Stomach (tissue), 9 donors: ENCODE measurements around the gene FBXW7. TPM values are rescaled to one million over a fixed set of nuclear protein-coding genes. Genes with fewer than 3 reads are reported as not detected.

Source experiments
- DNase-seq, 2 donors: peaks; one replicate each; pipeline versions ENCODE4 v3.0.0 to v3.0.0-alpha.2; 2013 to 2019
- H3K27ac ChIP-seq, 5 donors: fragments of 200-600 bp in 4 of 5; sonication (generic) in 4 of 5; one replicate each; pipeline ENCODE4 v1.5.1; 2013 to 2019; ENCODE audit warnings: mild to moderate bottlenecking in 1 of 5, moderate library complexity in 1 of 5
- H3K27me3 ChIP-seq, 3 donors: fragments of 200-600 bp; sonication (generic); one replicate each; pipeline ENCODE4 v1.5.1; 2017 to 2019; ENCODE audit warnings: mixed run types in 1 of 3
- H3K36me3 ChIP-seq, 4 donors: fragments of 200-600 bp; sonication (generic); 1 replicate in 3 of 4; 2 replicates in 1 of 4; pipeline ENCODE4 v1.5.1; 2016 to 2019
- H3K4me1 ChIP-seq, 4 donors: fragments of 200-600 bp; sonication (generic); one replicate each; pipeline ENCODE4 v1.5.1; 2016 to 2019
- H3K4me3 ChIP-seq, 4 donors: fragments of 200-600 bp; sonication (generic) in 3 of 4; one replicate each; pipeline ENCODE4 v1.5.1; 2016 to 2019; ENCODE audit warnings: mild to moderate bottlenecking in 1 of 4
- H3K9me3 ChIP-seq, 4 donors: fragments of 200-600 bp; sonication (generic); one replicate each; pipeline ENCODE4 v1.5.1; 2016 to 2019
- CTCF ChIP-seq, 7 experiments: fragments of 450-650 bp in 4 of 7; fragments of 200-600 bp in 3 of 7; sonication (generic) in 3 of 7; IDR thresholded peaks; one replicate each; pipeline ENCODE4 v1.5.1; 2016 to 2019; ENCODE audit warnings: antibody characterized with exemption in 7 of 7, control low read depth in 2 of 7, mild to moderate bottlenecking in 1 of 7
- EP300 ChIP-seq: sonication (generic); formaldehyde crosslinking; IDR thresholded peaks from one replicate; pipeline ENCODE4 v1.6.1; 2017; ENCODE audit warnings: antibody characterized with exemption
- POLR2A ChIP-seq, 4 donors: fragments of 450-650 bp; IDR thresholded peaks; one replicate each; pipeline ENCODE4 v1.6.1; 2016; ENCODE audit warnings: antibody characterized with exemption in 4 of 4, control low read depth in 2 of 4, mild to moderate bottlenecking in 1 of 4, moderate library complexity in 1 of 4
- POLR2AphosphoS5 ChIP-seq, 3 donors: sonication (generic); formaldehyde crosslinking; IDR thresholded peaks; one replicate each; pipeline ENCODE4 v1.6.1; 2016; ENCODE audit warnings: antibody characterized with exemption in 3 of 3
- WGBS, 5 donors: extraction: QIAGEN DNeasy Blood & Tissue Kit in 3 of 5; methylation state at CpG; one replicate each; pipeline versions ENCODE4 v1.1.5 to v1.1.7; 2013 to 2018; 5-methylcytosine and 5-hydroxymethylcytosine counted together
- intact Hi-C: fragments of 100-400 bp; cut with DNase I; formaldehyde crosslinking; loops from one replicate; pipeline ENCODE4 v1.15.1; 2023; ENCODE audit warnings: low total_unique reads
- polyA plus RNA-seq, 3 donors: library from polyadenylated mRNA; stranded (reverse); fragments of 200-250 nt; gene quantifications; one replicate each; pipeline ENCODE4 v1.2.3, GENCODE V29; 2013
- total RNA-seq, 5 donors: library from RNA; depleted of rRNA; stranded (reverse); fragments of >200 nt; gene quantifications; one replicate each; pipeline versions ENCODE4 v1.1.0 to v1.2.3, GENCODE V29; 2014 to 2016
- donor health status: healthy with polysubstance abuse.
- donor health status: Bipolar disorder and iron deficiency.
- donor health status: healthy.

The FBXW7 gene
- total and polyA plus RNA-seq, 8 donors = 8.7 to 119 (median 25.1) TPM

- Histone ChIP-seq H3K36me3 (peaks cover 0 to 7% (median 3%) of the 10 kb centered on the region in 4 donors), H3K27me3 (no peaks in the 10 kb centered on the region), H3K9me3 (no peaks in the 10 kb centered on the region), H3K4me1 (no peaks in the 10 kb centered on the region), H3K27ac (no peak overlapping the region), H3K4me3 (no peak overlapping the region)
- TF ChIP-seq CTCF (IDR thresholded peaks at IDR 0.05) (peak in 4 of 7 experiments; percentile 9 to 45 (median 36)), POLR2AphosphoS5 (IDR thresholded peaks at IDR 0.05) (no peak)
- WGBS, 5 donors = 58 to 63% (median 59%) methylated on average over 3 of the region's 3 CpGs
- intact Hi-C loops = no loop called here
- DNase-seq = peak in 1 of 2 donors; percentile 32
Measured at GRCh38 chr4:152408514-152409327, 127.2 kb downstream of the FBXW7 start.

GRCh38 chr4:152401424-152401823 is 134.5 kb downstream of the FBXW7 start:
- Histone ChIP-seq H3K27me3 (no peaks in the 10 kb centered on the region), H3K36me3 (no peaks in the 10 kb centered on the region), H3K4me3 (no peak overlapping the region), H3K9me3 (no peaks in the 10 kb centered on the region), H3K4me1 (peaks cover 0 to 8% (median 0%) of the 10 kb centered on the region in 4 donors), H3K27ac (no peak overlapping the region)
- TF ChIP-seq EP300 (no peak), CTCF (IDR thresholded peaks at IDR 0.05) (no peak), POLR2A (IDR thresholded peaks at IDR 0.05) (no peak), POLR2AphosphoS5 (IDR thresholded peaks at IDR 0.05) (no peak)
- no peak for DNase-seq
- WGBS, 5 donors = 94 to 100% (median 98%) methylated on average over 3 of the region's 3 CpGs
- intact Hi-C loops = no loop called here

GRCh38 chr4:152399246-152399645 is 136.6 kb downstream of the FBXW7 start:
- peak in 1 of 2 donors; percentile 12 for DNase-seq
- Histone ChIP-seq H3K9me3 (no peaks in the 10 kb centered on the region), H3K4me1 (peaks cover 0 to 8% (median 0%) of the 10 kb centered on the region in 4 donors), H3K4me3 (no peak overlapping the region), H3K36me3 (no peaks in the 10 kb centered on the region), H3K27ac (no peak overlapping the region), H3K27me3 (no peaks in the 10 kb centered on the region)
- intact Hi-C loops = no loop called here
- TF ChIP-seq EP300 (no peak), POLR2AphosphoS5 (IDR thresholded peaks at IDR 0.05) (no peak), CTCF (IDR thresholded peaks at IDR 0.05) (no peak), POLR2A (IDR thresholded peaks at IDR 0.05) (no peak)

GRCh38 chr4:152398060-152398459 is 137.8 kb downstream of the FBXW7 start:
- Histone ChIP-seq H3K36me3 (no peaks in the 10 kb centered on the region), H3K4me1 (peaks cover 0 to 8% (median 0%) of the 10 kb centered on the region in 4 donors), H3K27me3 (no peaks in the 10 kb centered on the region), H3K9me3 (no peaks in the 10 kb centered on the region), H3K27ac (no peak overlapping the region), H3K4me3 (no peak overlapping the region)
- peak in 1 of 2 donors; percentile 19 for DNase-seq
- no peak for TF ChIP-seq POLR2A (IDR thresholded peaks at IDR 0.05)
- no peak for TF ChIP-seq POLR2AphosphoS5 (IDR thresholded peaks at IDR 0.05)
- no peak for TF ChIP-seq CTCF (IDR thresholded peaks at IDR 0.05)
- no peak for TF ChIP-seq EP300
- intact Hi-C loops = no loop called here
- 69 to 86% (median 81%) methylated on average over 1 of the region's 1 CpG for WGBS, 5 donors
